ENCODE measurements around the gene ESPN.

ESPN gene

DNA sequence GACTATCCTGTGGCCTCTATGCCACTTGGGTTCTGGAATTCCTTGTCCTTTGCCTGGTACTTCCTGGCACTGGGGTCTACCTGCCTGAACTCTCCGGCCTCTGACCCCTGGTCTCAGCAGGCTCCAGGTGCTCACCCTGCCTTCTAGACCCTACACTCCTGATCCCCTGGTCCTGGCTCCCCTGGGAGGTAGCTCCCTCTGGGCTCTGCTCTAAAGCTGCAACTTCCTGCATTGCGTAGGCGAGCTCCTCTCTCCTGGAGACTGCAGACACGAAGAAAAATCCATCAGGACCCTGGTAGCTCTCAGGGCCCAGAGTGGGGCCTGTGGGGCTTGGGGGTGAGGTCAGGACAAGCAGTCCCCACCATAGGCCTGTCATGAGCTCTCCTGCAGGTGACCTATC is 74.7 kb downstream of the ESPN start:
- DNase-seq (ENCODE audit: low read depth in 2 of 2), result no peak

DNA sequence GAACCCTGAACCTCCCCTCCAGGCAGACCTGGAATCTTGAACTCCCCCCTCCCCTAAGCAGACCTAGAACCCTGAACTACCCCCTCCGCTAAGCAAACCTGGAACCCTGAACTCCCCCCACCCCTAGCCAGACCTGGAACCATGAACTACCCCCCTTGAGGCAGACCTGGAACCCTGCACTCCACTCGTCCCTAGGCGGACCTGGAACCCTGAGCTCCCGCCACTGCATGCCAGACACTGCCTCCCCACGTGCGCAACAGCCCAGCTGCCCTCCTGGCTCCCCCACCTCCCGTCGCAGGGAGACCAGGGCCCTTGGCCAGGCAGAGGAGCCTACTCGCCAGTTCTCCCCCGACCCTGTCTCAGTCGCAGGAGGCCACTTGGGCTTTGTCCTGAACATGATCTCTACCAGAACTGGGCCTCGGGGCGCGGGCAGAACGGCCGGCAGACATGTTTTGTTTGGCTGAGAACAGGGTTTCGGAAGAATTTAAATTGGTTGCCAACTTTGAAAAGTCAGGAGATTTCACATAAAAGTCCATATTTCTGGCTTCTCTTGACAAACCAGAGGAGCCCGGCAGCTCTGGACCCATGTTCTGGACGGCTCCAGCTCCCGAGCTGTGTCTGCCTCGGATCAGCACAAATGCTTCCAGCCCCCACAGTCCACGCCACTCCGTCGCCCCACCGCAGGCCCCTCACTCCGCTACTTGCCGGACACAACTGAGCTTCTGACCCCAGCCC is 76.1 kb downstream of the ESPN start:
- DNase-seq (ENCODE audit: low read depth in 2 of 2), result no peak

DNA sequence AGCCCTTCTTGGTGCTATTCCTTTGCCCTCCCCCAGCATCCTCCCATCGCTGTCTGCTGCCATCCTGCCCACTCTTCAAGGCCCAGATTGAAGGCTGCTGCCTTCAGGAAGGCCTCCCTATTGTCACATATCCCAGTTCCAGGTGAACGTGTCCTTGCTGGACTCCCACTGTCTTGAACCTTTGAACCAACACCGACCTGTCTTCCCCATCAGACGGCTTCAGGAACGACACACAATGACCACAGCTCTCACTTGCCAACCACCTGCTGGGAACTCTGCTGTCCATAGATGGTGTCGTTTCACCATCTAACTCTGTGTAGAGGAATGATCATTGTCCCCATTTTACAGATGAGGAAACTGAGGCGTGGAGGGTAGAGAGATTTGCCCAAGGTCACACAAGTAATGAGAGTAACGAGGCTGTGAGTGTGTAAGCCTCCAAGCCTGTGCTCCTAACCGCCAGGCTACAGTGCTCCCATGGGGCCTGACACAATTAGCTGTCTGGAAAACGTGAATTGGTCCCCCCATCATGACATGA is 76.8 kb downstream of the ESPN start:
- no peak for DNase-seq (ENCODE audit: low read depth in 2 of 2)

DNA sequence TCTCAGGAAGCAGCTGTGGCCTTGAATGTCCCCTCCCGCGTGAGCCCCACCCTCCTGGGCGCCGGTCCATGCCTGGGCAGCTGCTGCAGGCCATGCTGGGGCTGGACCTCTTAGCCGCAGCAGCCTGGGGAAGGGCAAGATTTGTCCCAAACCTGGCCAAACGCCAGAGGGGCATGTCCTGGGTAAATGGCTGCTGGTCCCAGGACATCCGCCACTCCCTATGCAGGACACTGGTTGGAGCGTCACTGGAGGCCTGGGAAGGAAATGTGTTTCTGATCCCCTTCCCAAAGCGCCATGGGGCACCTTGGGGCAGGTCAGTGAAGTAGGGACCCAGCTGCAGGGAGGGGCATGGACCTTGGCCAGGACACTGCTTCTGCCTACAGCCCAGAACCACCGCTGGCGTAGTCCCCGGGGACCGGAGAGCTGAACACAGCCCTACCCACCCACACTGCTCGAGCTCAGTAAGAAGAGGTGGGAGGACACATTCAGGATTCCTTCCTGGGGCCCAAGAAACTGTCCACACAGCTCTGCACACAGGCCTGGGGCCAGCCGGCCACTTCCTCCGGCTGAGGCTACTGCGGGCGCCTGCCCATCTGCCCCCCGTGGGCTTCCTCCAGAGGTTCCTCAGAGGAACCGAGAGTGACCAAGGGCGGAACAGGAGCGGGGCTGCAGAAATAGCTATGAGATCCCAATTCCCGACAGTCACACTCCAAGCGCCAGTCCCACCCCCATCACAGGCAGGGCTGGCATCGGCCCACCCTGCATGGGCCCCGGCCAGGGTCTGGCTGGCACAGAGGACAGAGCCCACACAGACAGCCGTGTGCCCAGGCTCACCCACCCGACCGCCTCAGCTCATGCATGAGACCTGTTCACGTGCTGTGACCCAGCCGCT is 77.7 kb downstream of the ESPN start:
- no peak for DNase-seq (ENCODE audit: low read depth in 2 of 2)

DNA sequence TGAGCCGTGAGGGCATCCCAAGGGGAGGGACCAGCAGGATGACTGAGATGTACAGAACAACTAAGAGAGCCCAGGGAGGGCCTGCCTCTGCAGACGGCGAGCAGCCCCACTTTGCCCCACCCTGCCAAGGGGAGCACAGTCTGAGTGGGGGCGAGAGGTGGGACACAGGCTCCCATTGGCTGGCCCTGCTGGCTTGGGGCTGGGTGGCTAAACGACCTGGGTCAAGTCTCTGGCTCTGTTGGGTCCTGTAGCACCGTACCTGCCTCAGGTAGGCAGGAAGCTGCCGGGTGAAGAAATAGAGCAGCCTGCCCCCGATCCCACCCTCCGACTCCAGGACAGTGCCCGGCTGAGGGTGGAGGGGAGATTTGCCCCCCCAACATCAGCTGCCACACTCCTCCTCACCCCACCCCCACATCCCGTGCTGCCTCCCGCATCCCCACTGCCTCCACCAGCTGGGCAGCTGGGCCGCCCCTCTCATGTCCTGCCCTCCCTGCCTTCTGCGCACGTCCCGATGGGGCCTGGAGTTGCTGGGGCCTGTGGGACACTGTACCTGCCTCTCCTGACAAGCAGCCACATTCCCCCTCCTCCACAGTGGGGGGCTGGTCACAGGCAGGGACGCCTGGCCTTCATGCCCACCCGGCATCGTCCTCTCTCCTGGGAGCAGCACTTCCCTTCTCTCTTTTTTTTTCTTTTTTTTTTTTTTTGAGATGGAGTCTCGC is 79.5 kb downstream of the ESPN start:
- no peak for DNase-seq (ENCODE audit: low read depth in 2 of 2)

DNA sequence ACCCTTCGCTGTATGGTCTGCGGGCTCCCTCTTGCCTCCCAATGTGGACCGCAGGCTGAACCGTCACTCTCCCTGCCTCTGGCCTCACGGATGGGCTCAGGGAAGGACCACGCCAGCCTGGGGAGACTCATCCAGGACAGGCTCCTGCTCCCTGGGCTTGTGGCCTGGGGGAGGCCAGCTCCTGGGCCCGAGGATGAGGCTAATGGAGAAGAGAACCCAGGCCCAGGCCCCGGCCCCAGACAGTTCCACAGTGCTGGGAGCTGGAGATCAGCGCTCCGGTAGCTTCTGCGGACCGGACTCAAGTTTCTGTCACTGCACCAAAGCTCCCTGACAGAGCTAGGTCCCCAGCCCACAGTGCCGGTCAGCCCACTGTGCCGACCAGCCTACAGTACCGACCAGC is 80.3 kb downstream of the ESPN start:
- no peak for DNase-seq (ENCODE audit: low read depth in 2 of 2)

DNA sequence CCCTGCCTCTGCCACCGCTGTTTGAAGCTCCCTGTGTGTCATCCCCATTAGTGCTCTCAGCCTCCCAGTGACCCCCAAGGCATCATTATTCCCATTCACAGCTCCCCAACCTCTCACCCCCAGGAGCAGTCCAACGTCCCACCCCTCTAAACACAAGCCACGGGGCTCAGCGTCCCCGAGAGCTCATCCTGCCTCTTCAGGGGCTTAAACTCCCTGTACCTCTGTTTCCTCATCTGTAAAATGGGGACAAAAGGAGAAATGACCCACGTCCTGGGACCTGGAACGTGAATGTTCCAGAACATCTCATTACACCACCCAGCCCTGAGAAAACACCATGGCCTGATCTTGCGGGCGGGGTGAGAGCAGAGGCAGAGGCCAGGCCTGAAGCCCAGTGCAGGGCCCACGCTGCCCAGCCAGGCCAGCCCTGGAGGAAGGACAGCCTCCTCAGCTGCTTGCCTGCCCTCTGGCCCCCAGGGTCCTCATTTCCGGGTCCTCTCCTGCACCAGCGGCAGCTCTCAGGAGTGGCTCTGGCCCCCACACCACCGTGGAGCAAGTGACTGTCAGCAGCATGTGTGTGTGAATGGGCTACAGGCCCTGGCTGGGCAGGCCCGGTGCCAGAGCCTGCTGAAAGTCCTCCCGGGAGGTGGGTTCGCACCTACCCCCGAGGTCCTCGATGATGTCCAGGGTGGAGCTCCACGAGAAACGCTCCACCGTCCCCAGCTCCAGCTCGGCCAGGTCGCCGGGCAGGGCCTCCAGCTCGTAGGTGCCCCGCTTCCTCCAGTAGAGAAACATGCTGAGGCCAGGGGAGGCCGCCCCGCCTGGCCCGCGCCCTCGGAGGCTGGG is 81.0 kb downstream of the ESPN start:
- no peak for DNase-seq (ENCODE audit: low read depth in 2 of 2)

DNA sequence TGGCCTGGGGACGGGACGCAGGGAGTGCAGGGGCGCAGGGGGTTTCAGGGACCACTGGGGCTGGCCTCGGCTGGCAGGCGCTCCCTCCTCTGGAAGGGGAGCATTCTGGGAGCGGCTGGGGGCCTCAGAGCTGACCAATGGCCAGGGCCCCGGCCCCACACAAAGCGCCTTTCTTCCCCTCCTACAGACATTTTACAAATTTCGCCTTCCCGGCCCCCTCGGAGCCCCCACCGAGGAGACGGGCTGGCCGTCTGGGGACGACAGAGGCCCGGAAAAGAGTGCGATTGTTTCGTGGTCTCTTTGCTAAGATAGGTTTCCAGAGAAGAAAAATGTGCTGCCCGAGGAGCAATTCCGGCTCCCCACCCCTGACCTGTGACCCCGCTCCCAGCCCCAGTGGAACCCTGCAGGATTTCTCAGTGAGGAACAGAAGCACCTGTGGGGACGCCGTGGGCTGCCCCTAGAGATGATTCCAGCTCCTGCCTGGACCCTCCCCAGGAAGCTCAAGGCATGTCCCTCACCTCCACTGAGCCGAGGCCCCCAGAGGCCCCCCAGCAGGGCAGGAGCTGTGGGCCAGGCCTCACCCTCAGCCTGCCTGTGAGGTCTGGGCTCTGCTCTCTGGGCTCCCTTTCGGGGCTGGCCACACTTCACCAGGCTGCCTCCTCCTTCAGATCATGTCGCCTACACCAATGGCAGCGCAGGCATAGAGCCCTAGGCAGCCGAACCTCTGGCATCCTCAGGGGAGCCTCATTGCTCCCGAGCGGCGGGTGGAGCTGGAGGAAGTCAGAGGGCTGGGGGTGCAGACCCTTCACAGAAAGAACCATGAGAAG is 81.8 kb downstream of the ESPN start:
- DNase-seq (ENCODE audit: low read depth in 2 of 2), result no peak

DNA sequence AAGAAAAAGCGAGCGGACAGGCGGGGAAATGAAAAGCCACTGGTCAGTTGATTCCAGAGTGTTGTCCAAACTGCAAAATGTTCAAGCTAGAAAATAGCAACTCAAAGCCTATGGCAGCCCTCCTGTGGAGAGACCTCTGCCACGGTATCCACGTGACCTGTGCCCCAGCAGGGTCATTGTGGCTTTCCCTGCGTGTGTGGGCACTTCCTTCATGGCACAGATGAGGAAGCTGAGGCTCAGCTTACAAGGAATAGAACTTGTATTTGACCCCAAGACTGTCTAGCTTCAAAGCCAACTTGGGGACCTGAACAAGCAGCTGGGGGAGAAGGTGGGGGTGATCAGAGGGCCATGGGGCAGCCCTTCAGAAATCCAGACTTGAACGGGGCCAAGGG is 82.5 kb downstream of the ESPN start:
- no peak for DNase-seq (ENCODE audit: low read depth in 2 of 2)

DNA sequence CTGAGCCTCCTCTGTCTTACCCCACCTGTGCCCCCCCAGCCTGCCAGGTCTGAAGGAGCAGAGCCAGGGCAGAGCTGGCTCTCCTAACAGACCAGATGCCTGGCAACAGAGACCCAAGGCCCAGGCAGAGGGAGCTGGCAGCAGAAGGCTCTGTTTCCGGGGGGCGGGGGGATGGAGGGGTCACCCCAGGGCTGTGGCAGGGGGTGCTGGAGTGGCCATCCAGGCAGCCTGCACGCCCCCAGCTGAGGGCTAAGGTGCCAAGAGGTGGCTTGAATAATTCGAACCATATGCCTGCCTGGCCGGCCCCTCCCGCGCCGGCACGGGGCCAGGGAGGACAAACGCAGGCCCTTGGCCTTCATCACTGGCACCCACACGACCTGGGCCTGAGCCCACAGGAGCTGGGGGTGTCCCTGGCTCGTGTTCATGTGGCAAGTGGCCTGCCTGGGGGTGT is 82.9 kb downstream of the ESPN start:
- DNase-seq (ENCODE audit: low read depth in 2 of 2), result no peak

DNA sequence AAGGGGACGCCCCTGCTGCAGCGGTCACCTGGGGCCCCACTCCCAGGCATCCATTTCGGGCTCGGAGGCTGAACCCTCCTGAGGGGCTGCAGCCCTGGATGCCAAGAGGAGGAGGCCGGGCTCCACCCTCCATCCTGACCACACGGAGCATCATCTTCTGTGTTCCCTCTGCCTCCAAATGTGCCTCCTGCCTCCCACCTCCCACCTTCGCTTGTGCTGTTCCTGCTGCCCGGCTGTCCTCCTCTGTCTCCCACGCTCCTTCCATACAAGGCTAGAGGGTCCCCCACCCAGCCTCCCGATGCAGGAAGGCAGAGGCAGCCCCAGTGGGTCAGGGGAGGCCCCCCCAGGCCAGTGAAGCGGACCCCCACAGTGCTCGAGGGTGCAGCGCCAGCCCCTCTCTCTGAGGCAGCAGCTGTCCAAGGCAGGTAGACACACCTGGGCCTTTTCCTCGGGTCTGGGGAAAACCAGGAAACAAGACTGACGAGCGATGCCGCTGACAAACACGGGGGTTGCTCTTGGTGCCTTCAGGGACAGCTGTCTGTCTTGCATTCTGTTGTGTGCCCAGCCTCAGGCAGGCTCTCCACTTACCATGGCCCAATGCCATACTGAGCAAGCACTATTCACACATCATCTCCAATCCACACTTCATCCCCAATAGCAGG is 83.7 kb downstream of the ESPN start:
- DNase-seq (ENCODE audit: low read depth in 2 of 2), result no peak

DNA sequence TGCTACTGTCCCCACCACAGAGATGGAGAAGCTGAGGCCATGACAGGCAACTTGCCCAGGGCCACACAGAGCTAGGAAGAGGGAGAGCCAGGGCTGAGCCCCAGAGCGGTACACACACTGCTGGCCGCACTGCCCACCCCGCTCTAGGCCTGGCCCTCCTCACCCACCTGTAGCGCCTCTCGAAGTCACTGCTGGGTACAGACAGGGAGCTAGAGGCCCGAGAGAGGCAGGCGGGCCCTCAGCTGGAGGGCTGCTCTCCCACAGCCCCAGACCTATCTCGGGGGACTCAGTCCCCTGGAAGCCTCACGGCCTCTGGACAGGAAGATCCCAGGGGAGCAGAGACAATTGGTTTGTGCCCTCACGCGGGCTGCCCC is 84.2 kb downstream of the ESPN start:
- DNase-seq (ENCODE audit: low read depth in 2 of 2), result no peak

DNA sequence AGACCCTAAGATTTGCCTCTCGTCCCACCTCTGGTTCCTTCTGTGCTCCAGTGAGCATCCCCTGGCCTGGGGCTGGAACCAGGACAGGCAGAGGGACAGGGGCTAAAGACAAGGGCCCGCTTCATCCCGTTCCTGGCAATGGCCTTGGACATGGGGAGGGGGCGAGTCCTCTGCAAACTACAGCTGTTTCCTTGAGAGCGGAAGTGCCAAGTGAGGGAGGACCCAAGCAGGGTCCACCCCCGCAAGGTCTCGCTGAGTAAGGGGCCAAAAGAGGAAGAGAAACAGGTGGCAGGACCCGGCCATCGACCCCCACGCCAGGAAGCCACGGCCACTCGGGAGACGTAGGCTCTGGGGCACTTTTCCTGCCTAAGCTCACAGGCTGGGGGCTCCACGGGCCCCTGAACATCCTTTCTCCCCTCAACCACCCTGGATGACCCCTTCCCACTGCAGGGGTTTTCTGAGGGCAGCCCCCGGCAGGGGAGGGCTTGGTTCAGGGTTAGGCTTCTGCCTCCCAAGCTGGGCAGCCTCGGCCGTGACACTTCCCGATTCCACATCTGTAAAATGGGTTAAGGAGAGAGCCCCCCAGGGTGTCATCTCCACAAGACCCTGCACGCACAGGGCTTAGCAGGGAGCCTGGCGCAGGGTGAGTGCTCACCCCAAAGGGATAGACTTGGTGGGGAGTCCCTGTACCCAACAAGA is 84.8 kb downstream of the ESPN start:
- no peak for DNase-seq (ENCODE audit: low read depth in 2 of 2)

DNA sequence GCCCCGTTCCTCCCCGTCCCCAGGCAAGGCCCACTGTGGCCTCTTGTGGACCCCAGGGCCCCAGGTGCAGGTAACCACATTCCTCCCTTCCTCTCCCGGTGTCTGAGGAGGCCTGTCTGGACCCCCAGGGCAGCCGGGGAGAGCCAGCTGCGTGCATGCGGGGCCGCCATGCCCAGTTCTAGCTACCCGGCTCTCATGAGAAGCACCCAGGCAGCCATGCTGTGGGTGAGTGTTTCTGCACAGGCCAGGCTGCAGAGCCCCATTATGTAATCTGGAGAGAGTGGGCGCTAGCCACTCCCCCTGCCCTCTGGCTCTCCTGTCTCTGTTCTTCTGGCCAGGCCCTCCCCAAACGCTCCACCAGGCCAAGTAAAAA is 85.3 kb downstream of the ESPN start:
- DNase-seq (ENCODE audit: low read depth in 2 of 2), result no peak

DNA sequence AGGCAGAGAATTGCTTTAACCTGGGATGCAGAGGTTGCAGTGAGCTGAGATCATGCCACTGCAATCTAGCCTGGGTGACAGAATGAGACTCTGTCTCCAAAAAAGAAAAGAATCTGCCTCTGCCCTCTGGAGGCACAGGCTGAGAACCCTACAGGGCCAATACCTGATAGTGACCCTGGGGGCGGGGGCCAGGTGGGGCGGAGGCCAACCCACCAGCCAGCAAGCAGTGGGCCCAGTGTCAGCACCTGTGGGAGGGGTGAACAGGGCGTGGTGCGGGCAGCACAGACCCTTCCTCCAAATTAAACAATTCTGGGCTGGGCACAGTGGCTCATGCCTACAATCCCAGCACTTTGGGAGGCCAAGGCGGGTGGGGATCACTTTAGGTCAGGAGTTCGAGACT is 85.9 kb downstream of the ESPN start:
- DNase-seq (ENCODE audit: low read depth in 2 of 2), result no peak

All from fibroblast of skin of left quadriceps (primary cell).